Astrocyte of the cerebellum (primary cell): Measurements from ENCODE around the gene FGFR2.

ENCODE experiments used
- DNase-seq: peaks from one replicate; pipeline ENCODE4 v3.0.0-alpha.2; 2011; ENCODE audit warnings: low read depth
- H3K4me3 ChIP-seq: 2 replicates; pipeline ENCODE4 v1.5.1; 2011; ENCODE audit warnings: mild to moderate bottlenecking, low read depth, low read length, moderate library complexity
- CTCF ChIP-seq: IDR thresholded peaks from 2 replicates; pipeline ENCODE4 v1.5.1; 2012; ENCODE audit warnings: low read length, low read depth, moderate library complexity, mild to moderate bottlenecking; ENCODE audit errors: missing control alignments
- in situ Hi-C: cut with HindIII; loops from 2 replicates; pipeline ENCODE4 v1.10.0; 2017; ENCODE audit warnings: low sequenced_read_pairs

Gene FGFR2

DNA sequence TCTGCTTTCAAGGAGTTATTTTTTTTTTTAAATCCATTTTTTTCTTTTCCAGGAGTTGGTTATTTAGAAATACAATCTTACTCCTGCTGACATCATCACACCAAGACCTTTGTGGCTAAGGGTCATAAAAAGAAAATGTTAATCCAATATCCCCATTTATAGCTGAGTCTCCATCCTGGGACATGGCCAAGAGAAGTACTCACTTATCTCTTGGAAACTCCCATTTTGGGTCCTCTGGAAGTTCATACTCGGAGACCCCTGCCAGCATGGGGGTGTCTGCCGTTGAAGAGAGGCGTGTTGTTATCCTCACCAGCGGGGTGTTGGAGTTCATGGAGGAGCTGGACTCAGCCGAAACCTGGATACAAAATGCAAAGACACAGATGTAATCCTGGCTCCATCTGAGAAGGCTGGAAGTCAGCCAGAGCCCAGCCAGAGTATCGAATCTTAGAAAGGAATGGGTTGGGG lies 94.6 kb downstream of the FGFR2 start:
- in situ Hi-C loops = no loop called here
- DNase-seq = peak; percentile 65
- H3K4me3 ChIP-seq = no peak overlapping the region
- TF ChIP-seq CTCF = no peak

- DNase-seq = no peak
- in situ Hi-C loops = no loop called here
- TF ChIP-seq CTCF = no peak
- no peak overlapping the region for H3K4me3 ChIP-seq
These were observed 96.4 kb downstream of the FGFR2 start for GRCh38 chr10:121501796-121502195.

- TF ChIP-seq CTCF = no peak
- in situ Hi-C loops = no loop called here
- H3K4me3 ChIP-seq = no peak overlapping the region
- no peak for DNase-seq
These were observed 97.4 kb downstream of the FGFR2 start for GRCh38 chr10:121500701-121501332.

DNA sequence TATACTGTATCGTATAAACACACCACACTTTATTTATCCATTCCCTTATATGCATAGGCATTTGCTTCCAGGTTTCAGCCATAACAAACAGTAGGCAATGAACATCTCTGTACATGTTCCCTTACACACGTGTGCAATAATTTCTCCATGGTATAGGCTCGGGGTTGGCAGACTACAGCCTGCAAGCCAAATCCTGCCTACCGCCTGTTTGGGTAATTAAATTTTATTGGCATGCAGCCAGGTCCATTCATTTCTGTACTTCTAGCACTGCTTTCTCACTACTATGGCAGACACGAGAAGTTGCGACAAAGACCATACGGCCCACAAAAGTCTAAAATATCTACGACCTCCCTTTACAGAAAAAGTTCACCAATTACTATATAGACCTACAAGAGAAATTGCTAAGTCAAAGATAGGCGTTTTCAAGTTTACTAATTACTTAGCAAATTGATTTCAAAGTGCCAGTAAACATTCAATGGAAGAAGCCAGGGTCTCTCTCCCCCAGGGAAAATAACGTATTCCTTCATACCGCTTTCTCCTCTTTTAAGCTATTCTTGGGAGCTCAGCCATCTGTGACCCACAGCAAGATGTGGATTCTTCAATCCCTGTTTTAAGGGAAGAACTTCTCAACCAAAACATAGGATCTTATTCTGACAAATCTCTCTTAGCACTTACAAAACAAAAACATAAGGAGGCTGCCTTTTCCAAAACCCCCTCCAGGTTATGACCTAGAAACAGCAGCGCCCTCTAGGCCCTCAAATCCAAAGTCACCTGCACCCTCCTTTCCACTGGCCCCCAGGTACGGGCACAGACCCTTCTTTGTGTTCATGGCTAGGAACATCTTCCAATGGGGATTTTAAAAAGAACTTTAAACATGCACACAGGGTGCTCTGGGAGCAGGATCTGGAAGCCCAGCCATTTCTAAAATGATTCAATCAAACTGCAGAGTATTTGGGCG lies 100.5 kb downstream of the FGFR2 start:
- H3K4me3 ChIP-seq = no peak overlapping the region
- no peak for DNase-seq
- in situ Hi-C loops = no loop called here
- no peak for TF ChIP-seq CTCF

GRCh38 chr10:121495719-121496118 lies 102.5 kb downstream of the FGFR2 start:
- in situ Hi-C loops = no loop called here
- no peak for DNase-seq
- no peak for TF ChIP-seq CTCF
- no peak overlapping the region for H3K4me3 ChIP-seq

DNA sequence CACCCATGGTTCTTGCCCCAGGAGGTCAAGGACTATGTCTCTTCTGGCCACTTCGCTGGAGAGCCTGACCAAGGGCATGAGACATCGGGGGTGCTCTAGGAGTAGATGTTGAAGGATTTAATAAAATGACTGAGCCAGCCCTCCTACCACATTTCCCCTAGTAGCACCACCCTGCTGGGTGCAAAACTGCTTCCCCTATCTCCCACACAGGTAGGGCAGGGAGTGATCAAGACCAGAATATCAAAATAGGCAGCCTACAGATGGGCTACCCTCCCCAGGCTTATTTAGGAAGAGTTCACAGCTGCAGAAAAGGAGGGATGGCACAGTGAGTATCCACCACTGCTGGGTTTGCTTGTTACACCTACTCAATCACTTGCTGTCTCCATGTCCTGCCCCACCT lies 103.9 kb downstream of the FGFR2 start:
- no peak for TF ChIP-seq CTCF
- in situ Hi-C loops = no loop called here
- H3K4me3 ChIP-seq = no peak overlapping the region
- no peak for DNase-seq
